K562 (cell line): ENCODE measurements around the gene MAN2A1.

Source experiments
- CBX5 ChIP-seq: IDR thresholded peaks from 2 replicates; pipeline ENCODE4 v1.6.1; 2014; ENCODE audit warnings: low read depth, borderline replicate concordance
- JUN ChIP-seq, 2 experiments: sonication (generic) in 1 of 2; formaldehyde crosslinking in 1 of 2; IDR thresholded peaks; 2 replicates each; pipeline versions ENCODE4 v1.6.1 to v1.8.0; 2012 to 2022; ENCODE audit warnings: borderline replicate concordance in 2 of 2, mild to moderate bottlenecking in 2 of 2, improper control_type of control experiment in 1 of 2, low read depth in 1 of 2, low read length in 1 of 2, missing genetic modification reagents in 1 of 2
- JUND ChIP-seq, 2 experiments: IDR thresholded peaks; 2 replicates in 1 of 2; 3 replicates in 1 of 2; pipeline ENCODE4 v1.6.1; 2011; ENCODE audit warnings: borderline replicate concordance in 2 of 2, low read depth in 2 of 2, low read length in 2 of 2, improper control_type of control experiment in 1 of 2, missing biosample characterization in 1 of 2, missing genetic modification characterization in 1 of 2, missing genetic modification reagents in 1 of 2
- MLLT1 ChIP-seq, 2 experiments: fragments of 450-650 bp; IDR thresholded peaks; 2 replicates each; pipeline ENCODE4 v1.6.1; 2016
- PTBP1 ChIP-seq: fragments of 200-400 bp; formaldehyde crosslinking; IDR thresholded peaks from 2 replicates; pipeline ENCODE4 v1.6.1; 2017; ENCODE audit warnings: low read depth, low read length
- XRCC4 ChIP-seq: IDR thresholded peaks from one replicate; pipeline ENCODE4 v1.6.1; 2011; ENCODE audit not compliant: insufficient read depth, insufficient read length; ENCODE audit errors: extremely low read depth
- ZKSCAN1 ChIP-seq: fragments of 150-350 bp; IDR thresholded peaks from 2 replicates; pipeline ENCODE4 v1.6.1; 2016; ENCODE audit warnings: low read depth, low read length
- TF ChIP-seq, protein P1 (sequence below), 3 experiments: IDR thresholded peaks in 2 of 3; conservative IDR thresholded peaks in 1 of 3; 2 replicates each; pipeline ENCODE4 v1.5.1; 2011 to 2012; ENCODE audit warnings: low read length in 3 of 3, mild to moderate bottlenecking in 3 of 3, control low read depth in 2 of 3, improper control_type of control experiment in 1 of 3, inconsistent platforms in 1 of 3, low read depth in 1 of 3, mixed read lengths in 1 of 3, moderate library complexity in 1 of 3; ENCODE audit not compliant: insufficient read depth in 2 of 3

GRCh38 chr5:109805883-109806282 is 116.2 kb downstream of the MAN2A1 start:
- no peak for TF ChIP-seq XRCC4
- TF ChIP-seq JUN (IDR thresholded peaks at IDR 0.05; ENCODE audit: borderline replicate concordance, low read depth, low read length), result no peak
- TF ChIP-seq JUN (CRISPR knock-in tag; IDR thresholded peaks at IDR 0.05; ENCODE audit: borderline replicate concordance), result no peak
- no peak for TF ChIP-seq MLLT1 (IDR thresholded peaks at IDR 0.05)
- TF ChIP-seq CBX5, result no peak
- no peak for TF ChIP-seq PTBP1
- TF ChIP-seq, protein P1, sequence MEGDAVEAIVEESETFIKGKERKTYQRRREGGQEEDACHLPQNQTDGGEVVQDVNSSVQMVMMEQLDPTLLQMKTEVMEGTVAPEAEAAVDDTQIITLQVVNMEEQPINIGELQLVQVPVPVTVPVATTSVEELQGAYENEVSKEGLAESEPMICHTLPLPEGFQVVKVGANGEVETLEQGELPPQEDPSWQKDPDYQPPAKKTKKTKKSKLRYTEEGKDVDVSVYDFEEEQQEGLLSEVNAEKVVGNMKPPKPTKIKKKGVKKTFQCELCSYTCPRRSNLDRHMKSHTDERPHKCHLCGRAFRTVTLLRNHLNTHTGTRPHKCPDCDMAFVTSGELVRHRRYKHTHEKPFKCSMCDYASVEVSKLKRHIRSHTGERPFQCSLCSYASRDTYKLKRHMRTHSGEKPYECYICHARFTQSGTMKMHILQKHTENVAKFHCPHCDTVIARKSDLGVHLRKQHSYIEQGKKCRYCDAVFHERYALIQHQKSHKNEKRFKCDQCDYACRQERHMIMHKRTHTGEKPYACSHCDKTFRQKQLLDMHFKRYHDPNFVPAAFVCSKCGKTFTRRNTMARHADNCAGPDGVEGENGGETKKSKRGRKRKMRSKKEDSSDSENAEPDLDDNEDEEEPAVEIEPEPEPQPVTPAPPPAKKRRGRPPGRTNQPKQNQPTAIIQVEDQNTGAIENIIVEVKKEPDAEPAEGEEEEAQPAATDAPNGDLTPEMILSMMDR (IDR thresholded peaks at IDR 0.05 in 2 of 3, conservative IDR thresholded peaks at IDR 0.05 in 1 of 3; ENCODE audit: insufficient read depth in 2 of 3, low read depth in 1 of 3, low read length in 3 of 3), result no peak
- no peak for TF ChIP-seq ZKSCAN1
- no peak for TF ChIP-seq JUND (IDR thresholded peaks at IDR 0.05; ENCODE audit: borderline replicate concordance, low read depth, low read length)
- no peak for TF ChIP-seq JUND (tag; IDR thresholded peaks at IDR 0.05; ENCODE audit: borderline replicate concordance, low read depth, low read length)
